ENCODE measurements around the gene GPX3.

GPX3 gene

GRCh38 chr5:151053796-151054462, 33.5 kb downstream of the GPX3 start:
- no peak overlapping the region for H2AK5ac ChIP-seq (ENCODE audit: low read depth, low read length)
- no peak overlapping the region for H2BK15ac ChIP-seq (ENCODE audit: low read length)
- no peak overlapping the region for H3K27ac ChIP-seq (replicated peaks; ENCODE audit: low read length)
- no peaks in the 10 kb centered on the region for H3K4me1 ChIP-seq (ENCODE audit: control insufficient read depth in 2 of 2, insufficient read depth in 1 of 2, low read depth in 1 of 2, low read length in 2 of 2)
- H4K8ac ChIP-seq (ENCODE audit: low read depth, low read length), result no peak overlapping the region
- H3K4me3 ChIP-seq (ENCODE audit: low read length in 2 of 2), result no peak overlapping the region
- H3K27me3 ChIP-seq (ENCODE audit: control insufficient read depth in 3 of 3, insufficient read depth in 3 of 3, low read depth in 1 of 3, low read length in 3 of 3), result no peaks in the 10 kb centered on the region
- H4K91ac ChIP-seq (ENCODE audit: low read depth, low read length, poor library complexity), result no peak overlapping the region
- H3K36me3 ChIP-seq (replicated peaks in 1 of 2; ENCODE audit: control insufficient read depth in 2 of 2, insufficient read depth in 2 of 2, low read length in 2 of 2), result peaks cover 5 to 16% of the 10 kb centered on the region in 2 donors
- H3K9me3 ChIP-seq (replicated peaks in 1 of 2; ENCODE audit: control insufficient read depth in 2 of 2, insufficient read depth in 1 of 2, low read depth in 1 of 2, low read length in 2 of 2), result peaks cover 0 to 2% of the 10 kb centered on the region in 2 donors
- no peak overlapping the region for H2BK5ac ChIP-seq (ENCODE audit: low read length)
- DNase-seq (ENCODE audit: low spot score), result no peak
- no peak overlapping the region for H3K23ac ChIP-seq (ENCODE audit: low read depth, low read length, poor library complexity)
- no CpG with 5 or more reads among the region's 4 CpGs for WGBS, 2 donors (ENCODE audit: extremely low coverage in 2 of 2, insufficient read length in 2 of 2, insufficient replicate concordance in 1 of 2)
- H3K14ac ChIP-seq (ENCODE audit: low read length), result no peak overlapping the region
- H2BK12ac ChIP-seq (ENCODE audit: low read length), result no peak overlapping the region
- no peak overlapping the region for H3K4ac ChIP-seq (ENCODE audit: low read length)
- peaks cover 2% of the 10 kb centered on the region for H3K79me1 ChIP-seq (ENCODE audit: low read depth, low read length)
- H2AFZ ChIP-seq (ENCODE audit: low read length), result no peak overlapping the region
- no peak overlapping the region for H3K9ac ChIP-seq (ENCODE audit: low read depth, low read length, poor library complexity)
- no peak overlapping the region for H2BK120ac ChIP-seq (ENCODE audit: low read depth, low read length)
- peak overlapping the region; percentile 35 for H3K18ac ChIP-seq (ENCODE audit: low read length)
- no peak overlapping the region for H3K4me2 ChIP-seq (ENCODE audit: insufficient read depth, low read length, poor library complexity, severe bottlenecking)

- Histone ChIP-seq H2AFZ (ENCODE audit: low read length) (no peak overlapping the region), H3K18ac (ENCODE audit: low read length) (no peak overlapping the region), H3K79me1 (ENCODE audit: low read depth, low read length) (peaks cover 2% of the 10 kb centered on the region), H3K36me3 (replicated peaks in 1 of 2; ENCODE audit: control insufficient read depth in 2 of 2, insufficient read depth in 2 of 2, low read length in 2 of 2) (peaks cover 2 to 13% of the 10 kb centered on the region in 2 donors), H3K4me3 (ENCODE audit: low read length in 2 of 2) (no peak overlapping the region), H3K9me3 (replicated peaks in 1 of 2; ENCODE audit: control insufficient read depth in 2 of 2, insufficient read depth in 1 of 2, low read depth in 1 of 2, low read length in 2 of 2) (peaks cover 0 to 2% of the 10 kb centered on the region in 2 donors), H3K27me3 (ENCODE audit: control insufficient read depth in 3 of 3, insufficient read depth in 3 of 3, low read depth in 1 of 3, low read length in 3 of 3) (no peaks in the 10 kb centered on the region), H2BK15ac (ENCODE audit: low read length) (no peak overlapping the region), H4K8ac (ENCODE audit: low read depth, low read length) (no peak overlapping the region), H2BK5ac (ENCODE audit: low read length) (no peak overlapping the region), H2AK5ac (ENCODE audit: low read depth, low read length) (no peak overlapping the region), H4K91ac (ENCODE audit: low read depth, low read length, poor library complexity) (no peak overlapping the region), H3K23ac (ENCODE audit: low read depth, low read length, poor library complexity) (no peak overlapping the region), H3K14ac (ENCODE audit: low read length) (no peak overlapping the region), H2BK12ac (ENCODE audit: low read length) (no peak overlapping the region), H3K4me2 (ENCODE audit: insufficient read depth, low read length, poor library complexity, severe bottlenecking) (no peak overlapping the region), H3K4me1 (ENCODE audit: control insufficient read depth in 2 of 2, insufficient read depth in 1 of 2, low read depth in 1 of 2, low read length in 2 of 2) (no peaks in the 10 kb centered on the region), H2BK120ac (ENCODE audit: low read depth, low read length) (no peak overlapping the region), H3K27ac (replicated peaks; ENCODE audit: low read length) (no peak overlapping the region), H3K9ac (ENCODE audit: low read depth, low read length, poor library complexity) (no peak overlapping the region), H3K4ac (ENCODE audit: low read length) (no peak overlapping the region)
- DNase-seq (ENCODE audit: low spot score), result no peak
- WGBS, 2 donors (ENCODE audit: extremely low coverage in 2 of 2, insufficient read length in 2 of 2, insufficient replicate concordance in 1 of 2), result no CpG with 5 or more reads among the region's 3 CpGs
These were observed 34.3 kb downstream of the GPX3 start for GRCh38 chr5:151054709-151055108.

- Histone ChIP-seq H2BK120ac (ENCODE audit: low read depth, low read length) (no peak overlapping the region), H3K27ac (replicated peaks; ENCODE audit: low read length) (no peak overlapping the region), H4K8ac (ENCODE audit: low read depth, low read length) (no peak overlapping the region), H3K9me3 (replicated peaks in 1 of 2; ENCODE audit: control insufficient read depth in 2 of 2, insufficient read depth in 1 of 2, low read depth in 1 of 2, low read length in 2 of 2) (peaks cover 0 to 2% of the 10 kb centered on the region in 2 donors), H3K79me1 (ENCODE audit: low read depth, low read length) (peaks cover 2% of the 10 kb centered on the region), H2BK15ac (ENCODE audit: low read length) (no peak overlapping the region), H3K4me3 (ENCODE audit: low read length in 2 of 2) (no peak overlapping the region), H3K4me1 (ENCODE audit: control insufficient read depth in 2 of 2, insufficient read depth in 1 of 2, low read depth in 1 of 2, low read length in 2 of 2) (no peaks in the 10 kb centered on the region), H4K91ac (ENCODE audit: low read depth, low read length, poor library complexity) (no peak overlapping the region), H3K9ac (ENCODE audit: low read depth, low read length, poor library complexity) (no peak overlapping the region), H2BK5ac (ENCODE audit: low read length) (no peak overlapping the region), H3K27me3 (ENCODE audit: control insufficient read depth in 3 of 3, insufficient read depth in 3 of 3, low read depth in 1 of 3, low read length in 3 of 3) (no peaks in the 10 kb centered on the region), H3K4ac (ENCODE audit: low read length) (no peak overlapping the region), H2AK5ac (ENCODE audit: low read depth, low read length) (peak overlapping the region; percentile 42), H3K18ac (ENCODE audit: low read length) (no peak overlapping the region), H3K14ac (ENCODE audit: low read length) (no peak overlapping the region), H2AFZ (ENCODE audit: low read length) (no peak overlapping the region), H3K23ac (ENCODE audit: low read depth, low read length, poor library complexity) (no peak overlapping the region), H3K4me2 (ENCODE audit: insufficient read depth, low read length, poor library complexity, severe bottlenecking) (no peak overlapping the region), H2BK12ac (ENCODE audit: low read length) (no peak overlapping the region), H3K36me3 (replicated peaks in 1 of 2; ENCODE audit: control insufficient read depth in 2 of 2, insufficient read depth in 2 of 2, low read length in 2 of 2) (peaks cover 4 to 15% of the 10 kb centered on the region in 2 donors)
- WGBS, 2 donors (ENCODE audit: extremely low coverage in 2 of 2, insufficient read length in 2 of 2, insufficient replicate concordance in 1 of 2), result no CpG with 5 or more reads among the region's 6 CpGs
- DNase-seq (ENCODE audit: low spot score), result no peak
These were observed 34.9 kb downstream of the GPX3 start for GRCh38 chr5:151055336-151055735.

GRCh38 chr5:151056379-151057325, 36.3 kb downstream of the GPX3 start:
- H3K18ac ChIP-seq (ENCODE audit: low read length), result peak overlapping the region; percentile 36
- no peak overlapping the region for H3K4ac ChIP-seq (ENCODE audit: low read length)
- H2BK5ac ChIP-seq (ENCODE audit: low read length), result peak overlapping the region; percentile 41
- no peaks in the 10 kb centered on the region for H3K4me1 ChIP-seq (ENCODE audit: control insufficient read depth in 2 of 2, insufficient read depth in 1 of 2, low read depth in 1 of 2, low read length in 2 of 2)
- peaks cover 1 to 24% of the 10 kb centered on the region in 2 donors for H3K36me3 ChIP-seq (replicated peaks in 1 of 2; ENCODE audit: control insufficient read depth in 2 of 2, insufficient read depth in 2 of 2, low read length in 2 of 2)
- H4K91ac ChIP-seq (ENCODE audit: low read depth, low read length, poor library complexity), result no peak overlapping the region
- H3K4me2 ChIP-seq (ENCODE audit: insufficient read depth, low read length, poor library complexity, severe bottlenecking), result no peak overlapping the region
- no peak overlapping the region for H3K4me3 ChIP-seq (ENCODE audit: low read length in 2 of 2)
- H2AFZ ChIP-seq (ENCODE audit: low read length), result no peak overlapping the region
- DNase-seq (ENCODE audit: low spot score), result no peak
- no peak overlapping the region for H3K14ac ChIP-seq (ENCODE audit: low read length)
- H3K9ac ChIP-seq (ENCODE audit: low read depth, low read length, poor library complexity), result peak overlapping the region; percentile 51
- H3K9me3 ChIP-seq (replicated peaks in 1 of 2; ENCODE audit: control insufficient read depth in 2 of 2, insufficient read depth in 1 of 2, low read depth in 1 of 2, low read length in 2 of 2), result no peaks in the 10 kb centered on the region
- 100% methylated on average over 1 of the region's 25 CpGs; no CpG with 5 or more reads in 1 of the 2 donors for WGBS, 2 donors (ENCODE audit: extremely low coverage in 2 of 2, insufficient read length in 2 of 2, insufficient replicate concordance in 1 of 2)
- no peaks in the 10 kb centered on the region for H3K27me3 ChIP-seq (ENCODE audit: control insufficient read depth in 3 of 3, insufficient read depth in 3 of 3, low read depth in 1 of 3, low read length in 3 of 3)
- peaks cover 2% of the 10 kb centered on the region for H3K79me1 ChIP-seq (ENCODE audit: low read depth, low read length)
- H2AK5ac ChIP-seq (ENCODE audit: low read depth, low read length), result peak overlapping the region; percentile 29
- no peak overlapping the region for H3K23ac ChIP-seq (ENCODE audit: low read depth, low read length, poor library complexity)
- H3K27ac ChIP-seq (replicated peaks; ENCODE audit: low read length), result no peak overlapping the region
- H2BK120ac ChIP-seq (ENCODE audit: low read depth, low read length), result no peak overlapping the region
- H2BK12ac ChIP-seq (ENCODE audit: low read length), result no peak overlapping the region
- H2BK15ac ChIP-seq (ENCODE audit: low read length), result no peak overlapping the region
- H4K8ac ChIP-seq (ENCODE audit: low read depth, low read length), result no peak overlapping the region
